Measurements from ENCODE around the gene SLC25A13.

The SLC25A13 gene

DNA sequence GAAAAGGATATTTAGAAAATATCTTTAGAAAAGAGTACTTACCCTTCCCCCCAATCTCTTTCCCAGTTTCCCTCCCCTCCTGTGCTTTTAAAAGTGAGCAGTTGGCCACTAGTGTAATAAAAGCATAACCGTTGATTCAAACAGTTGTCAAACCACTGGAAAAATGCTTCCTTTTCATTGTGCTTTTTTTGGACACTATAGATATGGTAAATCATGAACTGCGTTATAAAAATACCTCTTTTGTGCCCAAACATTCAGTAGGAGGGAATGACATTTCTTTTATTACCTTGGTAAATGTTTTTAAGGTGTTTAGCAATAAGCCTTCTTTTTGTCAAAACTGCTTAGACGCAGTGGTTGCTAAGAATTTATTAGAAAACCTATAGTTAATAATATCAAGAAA, 232.4 kb downstream of the SLC25A13 start:
- no peak for DNase-seq (ENCODE audit: low read depth)

DNA sequence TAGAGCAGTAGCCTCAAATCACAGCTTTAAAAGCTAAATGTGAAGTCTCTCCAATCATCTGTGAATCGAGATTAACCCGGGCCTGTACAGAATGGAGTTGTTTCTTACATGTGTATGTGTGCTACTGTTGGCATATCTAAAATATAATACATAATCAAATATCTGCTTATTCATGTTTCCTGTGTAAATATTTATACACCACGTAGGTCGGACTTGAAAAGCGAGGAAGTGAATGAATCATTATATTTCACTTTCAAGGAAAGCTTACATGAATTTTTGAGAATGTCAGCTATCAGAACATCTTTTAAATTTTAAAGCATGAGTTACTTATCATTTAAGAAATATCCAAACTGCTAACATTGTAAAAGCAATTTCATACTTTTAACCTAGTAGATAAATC, 233.3 kb downstream of the SLC25A13 start:
- DNase-seq (ENCODE audit: low read depth): no peak

DNA sequence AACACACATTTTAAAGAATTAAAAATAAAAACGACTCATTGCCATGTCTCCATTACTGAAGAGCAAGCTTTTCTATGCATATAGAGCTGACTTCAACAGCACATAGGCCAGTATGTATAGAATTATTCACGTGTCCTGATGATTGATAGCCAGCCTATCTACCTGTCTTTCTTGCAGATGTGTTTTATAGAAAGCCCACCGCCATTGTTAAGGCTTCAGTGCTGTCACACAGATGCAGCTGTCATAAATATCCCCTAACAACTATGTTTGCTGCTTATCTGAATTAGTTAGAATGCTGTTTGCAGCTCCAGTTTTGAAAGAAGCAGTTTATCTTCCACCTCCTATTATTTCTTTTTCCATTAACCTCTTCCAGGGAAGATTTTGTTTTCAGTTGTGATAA, 235.9 kb downstream of the SLC25A13 start:
- no peak for DNase-seq (ENCODE audit: low read depth)

DNA sequence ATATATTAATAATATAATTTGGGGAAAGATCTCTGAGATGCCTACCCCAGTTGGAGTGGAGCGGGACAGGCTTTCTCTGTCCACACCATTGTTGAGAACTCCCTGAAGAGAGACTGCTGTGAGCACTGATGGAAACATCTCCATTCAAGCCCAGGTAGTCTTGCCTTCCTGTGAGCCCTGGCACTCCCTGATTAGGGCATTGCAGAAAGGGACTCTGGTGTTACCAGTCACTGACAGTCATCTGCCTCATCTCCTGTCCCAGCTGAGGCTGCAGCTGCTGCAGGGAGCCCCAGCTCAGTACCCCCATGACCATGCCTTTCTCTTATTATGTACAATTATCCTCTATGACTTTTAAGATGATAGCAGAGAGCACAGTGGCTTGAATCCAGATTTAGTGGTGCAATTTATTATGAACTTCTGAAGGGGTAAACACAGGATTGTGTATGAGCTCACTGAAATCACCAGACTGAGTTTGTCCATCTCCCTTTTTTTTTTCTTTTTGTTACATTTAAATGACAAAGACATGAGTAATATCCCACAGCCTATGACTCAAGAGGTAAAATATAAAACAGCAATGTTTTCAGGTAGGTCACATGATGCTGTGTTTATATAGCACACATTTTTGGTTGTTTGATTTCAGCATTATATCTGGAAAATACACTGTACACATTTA, 236.9 kb downstream of the SLC25A13 start:
- no peak for DNase-seq (ENCODE audit: low read depth)

DNA sequence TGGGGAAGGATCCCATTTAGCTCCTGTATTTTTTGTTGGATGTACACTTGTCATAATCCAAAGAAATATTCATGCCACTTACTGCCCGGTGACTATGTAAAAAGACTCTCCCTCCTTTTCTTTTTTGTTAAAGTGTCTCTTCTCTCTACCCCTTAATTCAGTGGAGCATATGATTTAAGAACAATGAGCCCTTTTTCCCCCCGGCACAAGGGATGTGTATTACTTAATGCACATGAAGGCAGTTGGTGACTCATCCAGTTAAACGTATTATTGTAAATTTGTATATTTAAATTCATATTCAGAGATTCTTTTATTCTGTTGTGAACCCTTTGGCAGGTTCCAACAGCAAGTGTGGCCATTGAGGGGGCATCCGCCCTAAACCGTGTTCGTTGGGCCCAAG, 241.9 kb downstream of the SLC25A13 start:
- DNase-seq (ENCODE audit: low read depth): no peak

DNA sequence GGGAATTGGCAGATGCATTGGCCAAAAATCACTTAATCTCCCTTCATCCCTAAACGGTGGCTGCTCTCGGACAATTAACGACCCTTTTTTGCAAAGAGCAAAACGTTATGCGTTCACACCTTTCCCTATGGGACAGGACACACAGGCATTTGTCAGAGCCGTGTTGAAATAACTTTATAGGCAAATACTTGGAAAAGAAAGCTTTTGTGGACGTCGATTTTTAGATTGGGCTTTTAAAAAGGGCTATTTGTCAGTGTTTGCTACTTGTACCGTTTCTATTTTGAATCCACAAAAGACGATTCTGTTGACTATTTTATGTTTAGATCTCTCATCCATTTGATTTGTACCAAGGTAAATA, 245.6 kb downstream of the SLC25A13 start:
- no peak for DNase-seq (ENCODE audit: low read depth)

DNA sequence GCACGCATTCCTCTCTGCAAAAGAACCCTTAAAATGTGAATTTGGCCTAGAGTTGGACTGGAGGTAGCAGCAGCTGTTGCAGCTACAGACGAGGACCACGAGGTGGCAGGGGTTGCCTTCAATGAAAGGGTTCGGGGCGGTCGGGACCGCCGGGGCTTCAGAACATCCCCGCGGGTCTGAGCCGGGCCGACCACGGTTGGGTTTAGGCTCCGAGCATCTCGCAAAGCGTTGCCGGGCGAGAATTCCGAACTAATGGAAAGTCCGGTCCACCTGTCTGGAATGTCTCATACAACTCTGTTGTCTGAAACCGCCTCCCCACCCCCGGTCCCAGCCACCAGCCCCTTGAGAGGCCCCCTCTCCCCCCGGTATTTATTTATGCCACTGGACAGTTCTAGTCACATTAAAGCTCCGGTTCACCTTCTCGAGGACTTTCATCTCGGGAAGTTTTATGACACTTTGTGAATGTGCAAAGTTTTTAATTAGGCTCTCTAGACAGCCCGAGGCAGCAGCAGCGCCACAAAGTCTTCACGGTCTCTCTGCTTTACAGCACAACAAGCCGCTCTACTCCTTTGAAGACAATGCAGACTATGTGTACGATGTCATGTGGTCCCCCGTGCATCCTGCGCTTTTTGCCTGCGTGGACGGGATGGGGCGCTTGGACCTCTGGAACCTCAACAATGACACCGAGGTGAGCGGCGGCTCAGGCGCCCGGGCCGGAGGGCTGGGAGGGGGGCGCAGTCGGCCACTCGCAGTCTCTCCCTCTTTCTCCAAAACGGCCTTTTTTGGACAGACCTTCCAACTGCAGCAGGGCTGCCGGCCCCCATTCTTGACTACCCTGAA, 246.2 kb downstream of the SLC25A13 start:
- no peak for DNase-seq (ENCODE audit: low read depth)

DNA sequence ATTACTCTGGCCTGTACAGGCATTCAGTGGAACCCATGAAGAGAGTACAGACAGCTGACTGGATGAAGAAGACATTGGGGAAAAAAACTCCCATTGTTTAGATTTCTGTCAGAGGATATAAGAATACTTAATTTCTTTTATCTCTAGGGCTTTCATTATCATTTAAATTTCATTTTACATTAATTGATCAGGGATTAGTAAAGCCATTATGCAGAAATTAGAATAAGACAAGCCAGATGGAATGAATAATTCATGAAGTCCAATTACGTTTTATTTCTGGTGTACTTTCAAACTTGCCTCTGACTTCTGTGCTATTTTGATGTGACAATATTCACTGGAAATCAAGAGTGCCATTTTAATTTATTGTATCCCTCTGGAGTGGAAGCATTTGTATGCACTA, 247.0 kb downstream of the SLC25A13 start:
- no peak for DNase-seq (ENCODE audit: low read depth)

All from stimulated activated CD8-positive, alpha-beta memory T cell treated with anti-CD3 and anti-CD28 coated beads, Interleukin-7, amount 100 ng/mL, for 24 hours (primary cell).